ENCODE measurements around the gene PARN.

- TF ChIP-seq CTCF (IDR thresholded peaks at IDR 0.05), result no peak
- no peak for TF ChIP-seq EP300 (IDR thresholded peaks at IDR 0.05)
- no peak for TF ChIP-seq POLR2A (IDR thresholded peaks at IDR 0.05)
These were observed 213.9 kb downstream of the PARN start for GRCh38 chr16:14416184-14416583.

Measured in stomach (tissue), 4 donors.